Spleen (tissue), 11 donors: ENCODE data around the gene BMPR1A. TPM values are rescaled to one million over a fixed set of nuclear protein-coding genes. Genes with fewer than 3 reads are reported as not detected.

Experiments used
- DNase-seq: peaks from one replicate; pipeline ENCODE4 v3.0.0-alpha.2; 2020
- H3K27ac ChIP-seq, 8 donors: fragments of 200-600 bp; sonication (generic) in 7 of 8; 1 replicate in 4 of 8; 2 replicates in 4 of 8; pipeline versions ENCODE4 v1.5.0 to v1.8.0; 2016 to 2021; ENCODE audit warnings: inconsistent platforms in 4 of 8, mild to moderate bottlenecking in 4 of 8, moderate library complexity in 1 of 8
- H3K27me3 ChIP-seq, 7 donors: fragments of 200-600 bp; sonication (generic) in 6 of 7; replicated peaks in 1 of 7; 1 replicate in 4 of 7; 2 replicates in 3 of 7; pipeline versions ENCODE4 v1.5.0 to v1.8.0; 2016 to 2021; ENCODE audit warnings: inconsistent platforms in 3 of 7, mild to moderate bottlenecking in 1 of 7
- H3K36me3 ChIP-seq, 6 donors: fragments of 200-600 bp; sonication (generic) in 5 of 6; 1 replicate in 4 of 6; 2 replicates in 2 of 6; pipeline versions ENCODE4 v1.5.0 to v1.8.0; 2016 to 2021; ENCODE audit warnings: inconsistent platforms in 2 of 6
- H3K4me1 ChIP-seq, 6 donors: fragments of 200-600 bp; sonication (generic) in 5 of 6; 1 replicate in 3 of 6; 2 replicates in 3 of 6; pipeline versions ENCODE4 v1.5.0 to v1.8.0; 2016 to 2021; ENCODE audit warnings: inconsistent platforms in 3 of 6
- H3K4me3 ChIP-seq, 8 donors: fragments of 200-600 bp; sonication (generic) in 7 of 8; 1 replicate in 4 of 8; 2 replicates in 4 of 8; pipeline versions ENCODE4 v1.5.0 to v1.8.0; 2016 to 2021; ENCODE audit warnings: inconsistent platforms in 4 of 8, mild to moderate bottlenecking in 4 of 8, moderate library complexity in 2 of 8
- H3K9me3 ChIP-seq, 8 donors: fragments of 200-600 bp; sonication (generic) in 7 of 8; 1 replicate in 4 of 8; 2 replicates in 4 of 8; pipeline versions ENCODE4 v1.5.0 to v1.8.0; 2016 to 2021; ENCODE audit warnings: inconsistent platforms in 4 of 8
- CTCF ChIP-seq, 11 experiments: fragments of 200-600 bp in 7 of 11; fragments of 450-650 bp in 4 of 11; sonication (generic) in 4 of 11; IDR thresholded peaks in 8 of 11; conservative IDR thresholded peaks in 3 of 11; 1 replicate in 7 of 11; 2 replicates in 4 of 11; pipeline versions ENCODE4 v1.4.0 to v1.8.0; 2016 to 2021; ENCODE audit warnings: antibody characterized with exemption in 11 of 11, inconsistent platforms in 4 of 11, mild to moderate bottlenecking in 1 of 11
- POLR2A ChIP-seq, 3 donors: fragments of 450-650 bp; IDR thresholded peaks; one replicate each; pipeline ENCODE4 v1.5.1; 2017; ENCODE audit warnings: antibody characterized with exemption in 3 of 3, mild to moderate bottlenecking in 1 of 3
- POLR2AphosphoS5 ChIP-seq, 3 donors: sonication (generic); formaldehyde crosslinking; IDR thresholded peaks; one replicate each; pipeline ENCODE4 v1.5.1; 2017; ENCODE audit warnings: antibody characterized with exemption in 3 of 3
- WGBS, 5 donors: extraction: QIAGEN DNeasy Blood & Tissue Kit in 3 of 5; methylation state at CpG; one replicate each; pipeline versions ENCODE4 v1.1.5 to v1.1.7; 2013 to 2018; 5-methylcytosine and 5-hydroxymethylcytosine counted together
- intact Hi-C: fragments of 100-400 bp; cut with DNase I; formaldehyde crosslinking; loops from one replicate; pipeline ENCODE4 v1.15.0; 2023; ENCODE audit warnings: low total_unique reads
- polyA plus RNA-seq, 3 donors: library from polyadenylated mRNA; stranded (reverse); fragments of 200-250 nt; gene quantifications; one replicate each; pipeline ENCODE4 v1.2.1, GENCODE V29; 2013
- total RNA-seq, 7 donors: library from RNA; depleted of rRNA in 3 of 7; stranded (reverse); fragments of >200 nt in 3 of 7; fragmentation: NEBNext Ultra II Directional in 4 of 7; extraction: Animal tissue kit (Norgen Biotek cat#: 25700) in 4 of 7; gene quantifications; one replicate each; pipeline versions ENCODE4 v1.1.0 to v1.2.1, GENCODE V29; 2016 to 2021
- donor health status: healthy with polysubstance abuse.
- donor health status: DM: no; HTN: no; CAD: no; lungs with moderate emphysema.
- donor health status: DM: no; HTN: no; CAD: no.
- donor health status: Bipolar disorder and iron deficiency.
- donor health status: healthy.
- donor health status: DM: no; HTN: no; CAD: no.
- donor health status: DM: yes; HTN: yes; CAD: no.

Gene BMPR1A
- total and polyA plus RNA-seq, 10 donors = 1.3 to 17.9 (median 10.2) TPM

GRCh38 chr10:86857128-86857721 lies 100.8 kb downstream of the BMPR1A start:
- no peaks in the 10 kb centered on the region for H3K36me3 ChIP-seq
- 33 to 49% (median 42%) methylated on average over 3 of the region's 3 CpGs for WGBS, 5 donors

GRCh38 chr10:86858011-86858410 lies 101.6 kb downstream of the BMPR1A start:
- Histone ChIP-seq H3K36me3 (no peaks in the 10 kb centered on the region), H3K9me3 (peaks cover 0 to 12% (median 5%) of the 10 kb centered on the region in 8 donors), H3K4me3 (no peak overlapping the region), H3K27me3 (no peaks in the 10 kb centered on the region), H3K4me1 (no peaks in the 10 kb centered on the region), H3K27ac (no peak overlapping the region)
- no peak for DNase-seq
- intact Hi-C loops = no loop called here
- 80 to 94% (median 91%) methylated on average over 1 of the region's 1 CpG for WGBS, 5 donors
- TF ChIP-seq POLR2AphosphoS5 (IDR thresholded peaks at IDR 0.05) = no peak
- no peak for TF ChIP-seq CTCF (IDR thresholded peaks at IDR 0.05 in 8 of 11, conservative IDR thresholded peaks at IDR 0.05 in 3 of 11)
- no peak for TF ChIP-seq POLR2A (IDR thresholded peaks at IDR 0.05)

More at GRCh38 chr10:86857128-86857721, 100.8 kb downstream of the BMPR1A start:
- Histone ChIP-seq H3K27me3 (no peaks in the 10 kb centered on the region), H3K9me3 (peaks cover 0 to 12% (median 5%) of the 10 kb centered on the region in 8 donors), H3K27ac (no peak overlapping the region), H3K4me3 (no peak overlapping the region), H3K4me1 (no peaks in the 10 kb centered on the region)
- TF ChIP-seq POLR2AphosphoS5 (IDR thresholded peaks at IDR 0.05) (no peak), POLR2A (IDR thresholded peaks at IDR 0.05) (no peak), CTCF (IDR thresholded peaks at IDR 0.05 in 8 of 11, conservative IDR thresholded peaks at IDR 0.05 in 3 of 11) (no peak)
- DNase-seq = no peak
- intact Hi-C loops = no loop called here

- intact Hi-C loops = no loop called here
- no peak for TF ChIP-seq POLR2A (IDR thresholded peaks at IDR 0.05)
- TF ChIP-seq CTCF (IDR thresholded peaks at IDR 0.05 in 8 of 11, conservative IDR thresholded peaks at IDR 0.05 in 3 of 11) = no peak
- no peak for TF ChIP-seq POLR2AphosphoS5 (IDR thresholded peaks at IDR 0.05)
- WGBS, 5 donors = 82 to 91% (median 87%) methylated on average over 1 of the region's 1 CpG
These were observed 104.9 kb downstream of the BMPR1A start for GRCh38 chr10:86861351-86861750.

GRCh38 chr10:86862373-86862772 lies 106.0 kb downstream of the BMPR1A start:
- Histone ChIP-seq H3K27me3 (peaks cover 0 to 9% (median 0%) of the 10 kb centered on the region in 7 donors), H3K4me3 (no peak overlapping the region), H3K9me3 (no peaks in the 10 kb centered on the region), H3K27ac (no peak overlapping the region), H3K36me3 (no peaks in the 10 kb centered on the region), H3K4me1 (peaks cover 0 to 4% (median 0%) of the 10 kb centered on the region in 6 donors)
- DNase-seq = no peak
- intact Hi-C loops = no loop called here
- WGBS, 5 donors = 64 to 79% (median 76%) methylated on average over 3 of the region's 3 CpGs
- TF ChIP-seq CTCF (IDR thresholded peaks at IDR 0.05 in 8 of 11, conservative IDR thresholded peaks at IDR 0.05 in 3 of 11) (no peak), POLR2AphosphoS5 (IDR thresholded peaks at IDR 0.05) (no peak), POLR2A (IDR thresholded peaks at IDR 0.05) (no peak)

More at GRCh38 chr10:86861351-86861750, 104.9 kb downstream of the BMPR1A start:
- peaks cover 0 to under 1% (median 0%) of the 10 kb centered on the region in 7 donors for H3K27me3 ChIP-seq
- H3K4me3 ChIP-seq = no peak overlapping the region
- no peak overlapping the region for H3K27ac ChIP-seq
- peaks cover 0 to 4% (median 0%) of the 10 kb centered on the region in 6 donors for H3K4me1 ChIP-seq
- no peaks in the 10 kb centered on the region for H3K36me3 ChIP-seq
- no peaks in the 10 kb centered on the region for H3K9me3 ChIP-seq
- no peak for DNase-seq
